GM23338 (cell line): ENCODE data around the gene RAD51B. TPM values are rescaled to one million over a fixed set of nuclear protein-coding genes. Genes with fewer than 3 reads are reported as not detected.

ENCODE experiments used
- ATAC-seq: fragments of 200-7000 bp; cut with Tn5 transposase; 3 replicates; pipeline ENCODE4 v1.9.1; 2020
- DNase-seq: peaks from one replicate; pipeline ENCODE4 v3.0.0-alpha.2; 2015; ENCODE audit warnings: low spot score
- H2AFZ ChIP-seq: fragments of 200-600 bp; sonication (generic); 2 replicates; pipeline ENCODE4 v1.8.0; 2016; ENCODE audit warnings: antibody characterized with exemption, mild to moderate bottlenecking, moderate library complexity
- H3F3A ChIP-seq: fragments of 200-600 bp; sonication (generic); replicated peaks from 2 replicates; pipeline ENCODE4 v1.8.0; 2017; ENCODE audit warnings: antibody characterized with exemption, mixed run types, low read depth
- H3K27ac ChIP-seq: fragments of 200-600 bp; sonication (generic); 2 replicates; pipeline ENCODE4 v1.6.1; 2016; ENCODE audit warnings: low read depth
- H3K27me3 ChIP-seq: fragments of 200-600 bp; sonication (generic); 2 replicates; pipeline ENCODE4 v1.8.0; 2016; ENCODE audit warnings: mild to moderate bottlenecking, mixed run types, moderate library complexity; ENCODE audit not compliant: insufficient read depth
- H3K36me3 ChIP-seq: fragments of 200-600 bp; sonication (generic); 2 replicates; pipeline ENCODE4 v1.8.0; 2016; ENCODE audit warnings: mild to moderate bottlenecking; ENCODE audit not compliant: insufficient read depth
- H3K4me1 ChIP-seq: fragments of 200-600 bp; sonication (generic); 2 replicates; pipeline ENCODE4 v1.8.0; 2016; ENCODE audit warnings: mild to moderate bottlenecking, moderate library complexity; ENCODE audit not compliant: insufficient read depth
- H3K4me2 ChIP-seq: fragments of 200-600 bp; sonication (generic); 2 replicates; pipeline ENCODE4 v1.7.1; 2017; ENCODE audit warnings: mixed run types
- H3K4me3 ChIP-seq: fragments of 200-600 bp; sonication (generic); 2 replicates; pipeline ENCODE4 v1.6.1; 2016; ENCODE audit warnings: mixed run types
- H3K79me2 ChIP-seq: fragments of 200-600 bp; sonication (generic); replicated peaks from 2 replicates; pipeline ENCODE4 v1.8.0; 2017; ENCODE audit warnings: mild to moderate bottlenecking; ENCODE audit not compliant: insufficient read depth
- H3K9me2 ChIP-seq: fragments of 200-600 bp; sonication (generic); 2 replicates; pipeline ENCODE4 v1.8.0; 2017; ENCODE audit not compliant: insufficient read depth
- H4K20me1 ChIP-seq: fragments of 200-600 bp; sonication (generic); replicated peaks from 2 replicates; pipeline ENCODE4 v1.8.0; 2017; ENCODE audit warnings: mild to moderate bottlenecking; ENCODE audit not compliant: insufficient read depth
- H3K27ac Mint-ChIP-seq: 2 replicates; pipeline ENCODE4 v1.8.0; 2020; ENCODE audit warnings: inconsistent platforms, mild to moderate bottlenecking, moderate library complexity, mixed read lengths
- H3K27me3 Mint-ChIP-seq: 3 replicates; pipeline ENCODE4 v1.8.0; 2022; ENCODE audit warnings: low read depth, mild to moderate bottlenecking, moderate library complexity, mixed read lengths, inconsistent platforms; ENCODE audit not compliant: insufficient read depth, poor library complexity
- H3K36me3 Mint-ChIP-seq: 3 replicates; pipeline ENCODE4 v1.8.0; 2021; ENCODE audit warnings: low read depth, mild to moderate bottlenecking, inconsistent platforms, moderate library complexity, mixed read lengths
- H3K4me1 Mint-ChIP-seq: 3 replicates; pipeline ENCODE4 v1.8.0; 2020; ENCODE audit warnings: mild to moderate bottlenecking, inconsistent platforms, mixed read lengths
- H3K4me3 Mint-ChIP-seq: 3 replicates; pipeline ENCODE4 v1.8.0; 2021; ENCODE audit warnings: moderate library complexity, mild to moderate bottlenecking, inconsistent platforms, mixed read lengths
- H3K9me3 Mint-ChIP-seq: 3 replicates; pipeline ENCODE4 v1.8.0; 2020; ENCODE audit warnings: moderate library complexity, mild to moderate bottlenecking, inconsistent platforms, mixed read lengths
- CREB1 ChIP-seq: fragments of 250-450 bp; sonication (Bioruptor Pico); IDR thresholded peaks from 2 replicates; pipeline ENCODE4 v1.5.0; 2020; ENCODE audit warnings: low read depth, mild to moderate bottlenecking, moderate library complexity
- EZH2 ChIP-seq: fragments of 200-600 bp; sonication (generic); IDR thresholded peaks from one replicate; pipeline ENCODE4 v1.8.0; 2017; ENCODE audit warnings: antibody characterized with exemption, mild to moderate bottlenecking, low read depth; ENCODE audit not compliant: unreplicated experiment
- EZH2phosphoT487 ChIP-seq: fragments of 200-600 bp; sonication (generic); IDR thresholded peaks from one replicate; pipeline ENCODE4 v1.8.1; 2018; ENCODE audit warnings: antibody characterized with exemption; ENCODE audit not compliant: unreplicated experiment
- JUNB ChIP-seq: IDR thresholded peaks from one replicate; pipeline ENCODE4 v1.6.1; 2016; ENCODE audit warnings: antibody characterized with exemption; ENCODE audit not compliant: unreplicated experiment
- NANOG ChIP-seq: IDR thresholded peaks from 2 replicates; pipeline ENCODE4 v1.6.1; 2016; ENCODE audit warnings: antibody characterized with exemption, borderline replicate concordance
- POLR2AphosphoS5 ChIP-seq: IDR thresholded peaks from 2 replicates; pipeline ENCODE4 v1.6.1; 2016; ENCODE audit warnings: antibody characterized with exemption, low read depth
- STAT1 ChIP-seq: IDR thresholded peaks from one replicate; pipeline ENCODE4 v1.6.1; 2016; ENCODE audit warnings: antibody characterized with exemption; ENCODE audit not compliant: unreplicated experiment
- ZNF114 ChIP-seq: fragments of 250-450 bp; sonication (Bioruptor Pico); IDR thresholded peaks from 2 replicates; pipeline ENCODE4 v1.5.0; 2020; ENCODE audit warnings: mild to moderate bottlenecking, moderate library complexity
- ZNF331 ChIP-seq: fragments of 250-450 bp; sonication (Bioruptor Pico); IDR thresholded peaks from 2 replicates; pipeline ENCODE4 v1.5.0; 2020; ENCODE audit warnings: low read depth, mild to moderate bottlenecking, moderate library complexity
- polyA plus RNA-seq: library from polyadenylated mRNA; unstranded; fragments of >200 nt; fragmentation: Nextera tagmentation; extraction: Ambion mirVana; gene quantifications from 2 replicates; pipeline ENCODE4 v1.2.1, GENCODE V29; 2016
- total RNA-seq: library from RNA; depleted of rRNA; stranded (reverse); fragments of >200 nt; shearing (Covaris generic); gene quantifications from 2 replicates; pipeline ENCODE4 v1.2.3, GENCODE V29; 2014
- TF ChIP-seq, protein P1 (sequence below): fragments of 250-450 bp; sonication (Bioruptor Pico); IDR thresholded peaks from 2 replicates; pipeline ENCODE4 v1.5.0; 2020; ENCODE audit warnings: mild to moderate bottlenecking, moderate library complexity
- TF ChIP-seq, protein P2 (sequence below), 2 experiments: fragments of 200-600 bp in 1 of 2; sonication (generic) in 1 of 2; conservative IDR thresholded peaks; 2 replicates each; pipeline versions ENCODE4 v1.5.1 to v1.6.1; 2016 to 2017; ENCODE audit warnings: antibody characterized with exemption in 2 of 2, low read depth in 2 of 2, mild to moderate bottlenecking in 2 of 2, moderate library complexity in 1 of 2
- TF ChIP-seq, protein P3 (sequence below): IDR thresholded peaks from 2 replicates; pipeline ENCODE4 v1.6.1; 2016; ENCODE audit warnings: antibody characterized with exemption
- TF ChIP-seq, protein P4 (sequence below): IDR thresholded peaks from one replicate; pipeline ENCODE4 v1.6.1; 2018; ENCODE audit warnings: antibody characterized with exemption; ENCODE audit not compliant: unreplicated experiment

Gene RAD51B
- total and polyA plus RNA-seq, 2 experiments from 2014 or later = 15.7 to 29.1 TPM

DNA sequence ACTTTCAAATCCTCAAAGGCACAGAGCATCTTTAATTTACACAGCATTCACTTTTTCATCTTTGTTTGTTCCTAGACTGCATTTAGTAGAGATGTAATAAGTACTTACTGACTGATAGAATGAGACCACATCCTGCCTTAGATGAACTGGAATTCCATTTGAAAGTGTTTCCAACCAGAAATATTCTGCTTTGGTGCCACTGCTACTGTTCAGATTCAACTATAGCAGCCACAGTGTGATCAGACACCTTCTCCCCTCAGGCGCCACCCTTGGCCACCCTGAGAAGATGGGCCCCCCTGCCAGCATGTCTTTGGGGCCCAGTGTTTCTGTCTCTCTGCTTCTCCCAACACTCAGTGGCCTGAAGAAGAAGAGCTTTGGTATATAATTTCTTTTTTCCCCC lies 449.1 kb downstream of the RAD51B start:
- no peak overlapping the region for H3K27ac ChIP-seq
- H3K27me3 ChIP-seq = no peaks in the 10 kb centered on the region
- DNase-seq (no peak), ATAC-seq (no peak)
- peaks cover 12% of the 10 kb centered on the region for H3K4me1 ChIP-seq
- H3K9me3 Mint-ChIP-seq = no peaks in the 10 kb centered on the region
- no peak overlapping the region for H3K4me3 ChIP-seq
- no peak overlapping the region for H3K4me2 ChIP-seq
- no peaks in the 10 kb centered on the region for H4K20me1 ChIP-seq
- no peaks in the 10 kb centered on the region for H3K79me2 ChIP-seq
- H3K9me2 ChIP-seq = peaks cover 6% of the 10 kb centered on the region; the same call in 1 of the 2 replicates
- H3K27me3 Mint-ChIP-seq = no peaks in the 10 kb centered on the region
- no peak overlapping the region for H2AFZ ChIP-seq
- no peaks in the 10 kb centered on the region for H3K36me3 Mint-ChIP-seq
- TF ChIP-seq, protein P1, sequence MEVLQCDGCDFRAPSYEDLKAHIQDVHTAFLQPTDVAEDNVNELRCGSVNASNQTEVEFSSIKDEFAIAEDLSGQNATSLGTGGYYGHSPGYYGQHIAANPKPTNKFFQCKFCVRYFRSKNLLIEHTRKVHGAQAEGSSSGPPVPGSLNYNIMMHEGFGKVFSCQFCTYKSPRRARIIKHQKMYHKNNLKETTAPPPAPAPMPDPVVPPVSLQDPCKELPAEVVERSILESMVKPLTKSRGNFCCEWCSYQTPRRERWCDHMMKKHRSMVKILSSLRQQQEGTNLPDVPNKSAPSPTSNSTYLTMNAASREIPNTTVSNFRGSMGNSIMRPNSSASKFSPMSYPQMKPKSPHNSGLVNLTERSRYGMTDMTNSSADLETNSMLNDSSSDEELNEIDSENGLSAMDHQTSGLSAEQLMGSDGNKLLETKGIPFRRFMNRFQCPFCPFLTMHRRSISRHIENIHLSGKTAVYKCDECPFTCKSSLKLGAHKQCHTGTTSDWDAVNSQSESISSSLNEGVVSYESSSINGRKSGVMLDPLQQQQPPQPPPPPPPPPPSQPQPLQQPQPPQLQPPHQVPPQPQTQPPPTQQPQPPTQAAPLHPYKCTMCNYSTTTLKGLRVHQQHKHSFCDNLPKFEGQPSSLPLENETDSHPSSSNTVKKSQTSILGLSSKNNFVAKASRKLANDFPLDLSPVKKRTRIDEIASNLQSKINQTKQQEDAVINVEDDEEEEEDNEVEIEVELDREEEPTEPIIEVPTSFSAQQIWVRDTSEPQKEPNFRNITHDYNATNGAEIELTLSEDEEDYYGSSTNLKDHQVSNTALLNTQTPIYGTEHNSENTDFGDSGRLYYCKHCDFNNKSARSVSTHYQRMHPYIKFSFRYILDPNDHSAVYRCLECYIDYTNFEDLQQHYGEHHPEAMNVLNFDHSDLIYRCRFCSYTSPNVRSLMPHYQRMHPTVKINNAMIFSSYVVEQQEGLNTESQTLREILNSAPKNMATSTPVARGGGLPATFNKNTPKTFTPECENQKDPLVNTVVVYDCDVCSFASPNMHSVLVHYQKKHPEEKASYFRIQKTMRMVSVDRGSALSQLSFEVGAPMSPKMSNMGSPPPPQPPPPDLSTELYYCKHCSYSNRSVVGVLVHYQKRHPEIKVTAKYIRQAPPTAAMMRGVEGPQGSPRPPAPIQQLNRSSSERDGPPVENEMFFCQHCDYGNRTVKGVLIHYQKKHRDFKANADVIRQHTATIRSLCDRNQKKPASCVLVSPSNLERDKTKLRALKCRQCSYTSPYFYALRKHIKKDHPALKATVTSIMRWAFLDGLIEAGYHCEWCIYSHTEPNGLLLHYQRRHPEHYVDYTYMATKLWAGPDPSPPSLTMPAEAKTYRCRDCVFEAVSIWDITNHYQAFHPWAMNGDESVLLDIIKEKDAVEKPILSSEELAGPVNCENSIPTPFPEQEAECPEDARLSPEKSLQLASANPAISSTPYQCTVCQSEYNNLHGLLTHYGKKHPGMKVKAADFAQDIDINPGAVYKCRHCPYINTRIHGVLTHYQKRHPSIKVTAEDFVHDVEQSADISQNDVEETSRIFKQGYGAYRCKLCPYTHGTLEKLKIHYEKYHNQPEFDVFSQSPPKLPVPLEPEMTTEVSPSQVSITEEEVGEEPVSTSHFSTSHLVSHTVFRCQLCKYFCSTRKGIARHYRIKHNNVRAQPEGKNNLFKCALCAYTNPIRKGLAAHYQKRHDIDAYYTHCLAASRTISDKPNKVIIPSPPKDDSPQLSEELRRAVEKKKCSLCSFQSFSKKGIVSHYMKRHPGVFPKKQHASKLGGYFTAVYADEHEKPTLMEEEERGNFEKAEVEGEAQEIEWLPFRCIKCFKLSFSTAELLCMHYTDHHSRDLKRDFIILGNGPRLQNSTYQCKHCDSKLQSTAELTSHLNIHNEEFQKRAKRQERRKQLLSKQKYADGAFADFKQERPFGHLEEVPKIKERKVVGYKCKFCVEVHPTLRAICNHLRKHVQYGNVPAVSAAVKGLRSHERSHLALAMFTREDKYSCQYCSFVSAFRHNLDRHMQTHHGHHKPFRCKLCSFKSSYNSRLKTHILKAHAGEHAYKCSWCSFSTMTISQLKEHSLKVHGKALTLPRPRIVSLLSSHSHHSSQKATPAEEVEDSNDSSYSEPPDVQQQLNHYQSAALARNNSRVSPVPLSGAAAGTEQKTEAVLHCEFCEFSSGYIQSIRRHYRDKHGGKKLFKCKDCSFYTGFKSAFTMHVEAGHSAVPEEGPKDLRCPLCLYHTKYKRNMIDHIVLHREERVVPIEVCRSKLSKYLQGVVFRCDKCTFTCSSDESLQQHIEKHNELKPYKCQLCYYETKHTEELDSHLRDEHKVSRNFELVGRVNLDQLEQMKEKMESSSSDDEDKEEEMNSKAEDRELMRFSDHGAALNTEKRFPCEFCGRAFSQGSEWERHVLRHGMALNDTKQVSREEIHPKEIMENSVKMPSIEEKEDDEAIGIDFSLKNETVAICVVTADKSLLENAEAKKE (CRISPR knock-in tag) = no peak
- TF ChIP-seq EZH2 = no peak
- TF ChIP-seq, protein P2, sequence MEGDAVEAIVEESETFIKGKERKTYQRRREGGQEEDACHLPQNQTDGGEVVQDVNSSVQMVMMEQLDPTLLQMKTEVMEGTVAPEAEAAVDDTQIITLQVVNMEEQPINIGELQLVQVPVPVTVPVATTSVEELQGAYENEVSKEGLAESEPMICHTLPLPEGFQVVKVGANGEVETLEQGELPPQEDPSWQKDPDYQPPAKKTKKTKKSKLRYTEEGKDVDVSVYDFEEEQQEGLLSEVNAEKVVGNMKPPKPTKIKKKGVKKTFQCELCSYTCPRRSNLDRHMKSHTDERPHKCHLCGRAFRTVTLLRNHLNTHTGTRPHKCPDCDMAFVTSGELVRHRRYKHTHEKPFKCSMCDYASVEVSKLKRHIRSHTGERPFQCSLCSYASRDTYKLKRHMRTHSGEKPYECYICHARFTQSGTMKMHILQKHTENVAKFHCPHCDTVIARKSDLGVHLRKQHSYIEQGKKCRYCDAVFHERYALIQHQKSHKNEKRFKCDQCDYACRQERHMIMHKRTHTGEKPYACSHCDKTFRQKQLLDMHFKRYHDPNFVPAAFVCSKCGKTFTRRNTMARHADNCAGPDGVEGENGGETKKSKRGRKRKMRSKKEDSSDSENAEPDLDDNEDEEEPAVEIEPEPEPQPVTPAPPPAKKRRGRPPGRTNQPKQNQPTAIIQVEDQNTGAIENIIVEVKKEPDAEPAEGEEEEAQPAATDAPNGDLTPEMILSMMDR (conservative IDR thresholded peaks at IDR 0.05; ENCODE audit: low read depth in 2 of 2) = no peak
- no peak for TF ChIP-seq ZNF331
- no peak for TF ChIP-seq NANOG
- no peak for TF ChIP-seq POLR2AphosphoS5
- TF ChIP-seq, protein P3, sequence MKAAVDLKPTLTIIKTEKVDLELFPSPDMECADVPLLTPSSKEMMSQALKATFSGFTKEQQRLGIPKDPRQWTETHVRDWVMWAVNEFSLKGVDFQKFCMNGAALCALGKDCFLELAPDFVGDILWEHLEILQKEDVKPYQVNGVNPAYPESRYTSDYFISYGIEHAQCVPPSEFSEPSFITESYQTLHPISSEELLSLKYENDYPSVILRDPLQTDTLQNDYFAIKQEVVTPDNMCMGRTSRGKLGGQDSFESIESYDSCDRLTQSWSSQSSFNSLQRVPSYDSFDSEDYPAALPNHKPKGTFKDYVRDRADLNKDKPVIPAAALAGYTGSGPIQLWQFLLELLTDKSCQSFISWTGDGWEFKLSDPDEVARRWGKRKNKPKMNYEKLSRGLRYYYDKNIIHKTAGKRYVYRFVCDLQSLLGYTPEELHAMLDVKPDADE = no peak
- no peak for TF ChIP-seq EZH2phosphoT487
- no peak for TF ChIP-seq STAT1
- TF ChIP-seq ZNF114 (CRISPR knock-in tag) = no peak
- no peak for TF ChIP-seq CREB1
- TF ChIP-seq JUNB = no peak
- TF ChIP-seq, protein P4, sequence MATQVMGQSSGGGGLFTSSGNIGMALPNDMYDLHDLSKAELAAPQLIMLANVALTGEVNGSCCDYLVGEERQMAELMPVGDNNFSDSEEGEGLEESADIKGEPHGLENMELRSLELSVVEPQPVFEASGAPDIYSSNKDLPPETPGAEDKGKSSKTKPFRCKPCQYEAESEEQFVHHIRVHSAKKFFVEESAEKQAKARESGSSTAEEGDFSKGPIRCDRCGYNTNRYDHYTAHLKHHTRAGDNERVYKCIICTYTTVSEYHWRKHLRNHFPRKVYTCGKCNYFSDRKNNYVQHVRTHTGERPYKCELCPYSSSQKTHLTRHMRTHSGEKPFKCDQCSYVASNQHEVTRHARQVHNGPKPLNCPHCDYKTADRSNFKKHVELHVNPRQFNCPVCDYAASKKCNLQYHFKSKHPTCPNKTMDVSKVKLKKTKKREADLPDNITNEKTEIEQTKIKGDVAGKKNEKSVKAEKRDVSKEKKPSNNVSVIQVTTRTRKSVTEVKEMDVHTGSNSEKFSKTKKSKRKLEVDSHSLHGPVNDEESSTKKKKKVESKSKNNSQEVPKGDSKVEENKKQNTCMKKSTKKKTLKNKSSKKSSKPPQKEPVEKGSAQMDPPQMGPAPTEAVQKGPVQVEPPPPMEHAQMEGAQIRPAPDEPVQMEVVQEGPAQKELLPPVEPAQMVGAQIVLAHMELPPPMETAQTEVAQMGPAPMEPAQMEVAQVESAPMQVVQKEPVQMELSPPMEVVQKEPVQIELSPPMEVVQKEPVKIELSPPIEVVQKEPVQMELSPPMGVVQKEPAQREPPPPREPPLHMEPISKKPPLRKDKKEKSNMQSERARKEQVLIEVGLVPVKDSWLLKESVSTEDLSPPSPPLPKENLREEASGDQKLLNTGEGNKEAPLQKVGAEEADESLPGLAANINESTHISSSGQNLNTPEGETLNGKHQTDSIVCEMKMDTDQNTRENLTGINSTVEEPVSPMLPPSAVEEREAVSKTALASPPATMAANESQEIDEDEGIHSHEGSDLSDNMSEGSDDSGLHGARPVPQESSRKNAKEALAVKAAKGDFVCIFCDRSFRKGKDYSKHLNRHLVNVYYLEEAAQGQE = no peak
- no peaks in the 10 kb centered on the region for H3F3A ChIP-seq
- no peak overlapping the region for H3K4me3 Mint-ChIP-seq
- no peak overlapping the region for H3K27ac Mint-ChIP-seq
- H3K36me3 ChIP-seq = no peaks in the 10 kb centered on the region
- peaks cover 21% of the 10 kb centered on the region for H3K4me1 Mint-ChIP-seq
